Stimulated activated CD4-positive, alpha-beta T cell treated with anti-CD3 and anti-CD28 coated beads, Interleukin-4, amount 100 ng/mL, for 4 hours (primary cell): Measurements from ENCODE around the gene PCGF3.
"Not testable (repeated sequence)": the region's sequence is repeated elsewhere in the genome, so short reads cannot be mapped to it uniquely, and the experiment has no call there.

Experiments
- DNase-seq, 2 experiments: peaks; one replicate each; pipeline ENCODE4 v3.0.0-alpha.2; 2020

PCGF3 gene

GRCh38 chr4:726235-726787 lies 20.7 kb downstream of the PCGF3 start:
- DNase-seq, result no peak

- no peak for DNase-seq
These were observed 21.2 kb downstream of the PCGF3 start for GRCh38 chr4:726838-727237.

- no peak for DNase-seq
These were observed 21.9 kb downstream of the PCGF3 start for GRCh38 chr4:727576-727975.

- DNase-seq, result no peak
These were observed 24.0 kb downstream of the PCGF3 start for GRCh38 chr4:729336-730315.

GRCh38 chr4:730511-730910 lies 24.9 kb downstream of the PCGF3 start:
- no peak for DNase-seq

GRCh38 chr4:730946-731904 lies 25.6 kb downstream of the PCGF3 start:
- DNase-seq, result not testable (repeated sequence)

GRCh38 chr4:731954-732353 lies 26.3 kb downstream of the PCGF3 start:
- not testable (repeated sequence) for DNase-seq

GRCh38 chr4:732486-732885 lies 26.9 kb downstream of the PCGF3 start:
- no peak for DNase-seq

GRCh38 chr4:732911-733630 lies 27.4 kb downstream of the PCGF3 start:
- DNase-seq, result no peak

- no peak for DNase-seq
These were observed 28.0 kb downstream of the PCGF3 start for GRCh38 chr4:733631-733980.

GRCh38 chr4:734075-734474 lies 28.4 kb downstream of the PCGF3 start:
- DNase-seq, result no peak

- DNase-seq, result no peak
These were observed 29.3 kb downstream of the PCGF3 start for GRCh38 chr4:734951-735350.

GRCh38 chr4:735583-735982 lies 30.0 kb downstream of the PCGF3 start:
- no peak for DNase-seq

- not testable (repeated sequence) for DNase-seq
These were observed 30.9 kb downstream of the PCGF3 start for GRCh38 chr4:736561-736960.

- DNase-seq, result no peak
These were observed 33.2 kb downstream of the PCGF3 start for GRCh38 chr4:738781-739280.

- no peak for DNase-seq
These were observed 33.9 kb downstream of the PCGF3 start for GRCh38 chr4:739569-739968.

- no peak for DNase-seq
These were observed 34.4 kb downstream of the PCGF3 start for GRCh38 chr4:740011-740410.

- no peak for DNase-seq
These were observed 35.1 kb downstream of the PCGF3 start for GRCh38 chr4:740656-741282.

- DNase-seq, result no peak
These were observed 36.6 kb downstream of the PCGF3 start for GRCh38 chr4:742096-742741.

GRCh38 chr4:742742-743311 lies 37.2 kb downstream of the PCGF3 start:
- DNase-seq, result peak; percentile 65 to 79
